CD4-positive, alpha-beta T cell (primary cell): Measurements from ENCODE around the gene SLCO4A1. TPM values are rescaled to one million over a fixed set of nuclear protein-coding genes. Genes with fewer than 3 reads are reported as not detected.

ENCODE experiments used
- ATAC-seq: fragments of 200-7000 bp; cut with Tn5 transposase; one replicate; pipeline ENCODE4 v1.10.0; 2022; ENCODE audit warnings: mild to moderate bottlenecking; ENCODE audit not compliant: poor library complexity
- CTCF ChIA-PET: fragments of 350-600 bp; sonication (Branson Sonifier 250); formaldehyde crosslinking; loops from one replicate; lab custom pipeline; 2021; ENCODE audit warnings: antibody characterized with exemption, inconsistent platforms; lab: Charles Lee
- POLR2A ChIA-PET: fragments of 350-600 bp; sonication (Branson Sonifier 250); formaldehyde crosslinking; loops from one replicate; lab custom pipeline; 2021; ENCODE audit warnings: antibody characterized with exemption, inconsistent platforms; lab: Charles Lee
- DNase-seq, 14 experiments: peaks; one replicate each; pipeline ENCODE4 v3.0.0-alpha.2; 2013 to 2020; ENCODE audit warnings: mixed read lengths in 2 of 14
- H3K27ac ChIP-seq, 2 donors: one replicate each; pipeline versions ENCODE4 v1.5.1 to v1.7.0; 2013; ENCODE audit warnings: low read length in 2 of 2, low read depth in 1 of 2, mild to moderate bottlenecking in 1 of 2
- H3K27me3 ChIP-seq, 2 experiments: 1 replicate in 1 of 2; 2 replicates in 1 of 2; pipeline versions ENCODE4 v1.6.1 to v1.7.0; 2013; ENCODE audit warnings: low read length in 2 of 2, control low read depth in 1 of 2, mild to moderate bottlenecking in 1 of 2, moderate library complexity in 1 of 2; ENCODE audit not compliant: insufficient read depth in 2 of 2, control insufficient read depth in 1 of 2
- H3K36me3 ChIP-seq: one replicate; pipeline ENCODE4 v1.6.1; 2013; ENCODE audit warnings: low read length, control low read depth; ENCODE audit not compliant: insufficient read depth
- H3K4me1 ChIP-seq: one replicate; pipeline ENCODE4 v1.6.1; 2013; ENCODE audit warnings: low read length, control low read depth; ENCODE audit not compliant: insufficient read depth
- H3K4me3 ChIP-seq: one replicate; pipeline ENCODE4 v1.5.1; 2013; ENCODE audit warnings: mild to moderate bottlenecking, low read length, moderate library complexity
- H3K9me3 ChIP-seq, 2 experiments: 1 replicate in 1 of 2; 2 replicates in 1 of 2; pipeline versions ENCODE4 v1.6.1 to v1.7.0; 2013; ENCODE audit warnings: low read length in 2 of 2, mild to moderate bottlenecking in 2 of 2, control low read depth in 1 of 2, moderate library complexity in 1 of 2; ENCODE audit not compliant: control insufficient read depth in 1 of 2, insufficient read depth in 1 of 2
- H3K27ac Mint-ChIP-seq: one replicate; pipeline ENCODE4 v1.8.0; 2020; ENCODE audit warnings: mixed read lengths
- H3K27me3 Mint-ChIP-seq: one replicate; pipeline ENCODE4 v1.8.0; 2021; ENCODE audit warnings: mixed read lengths
- H3K36me3 Mint-ChIP-seq: one replicate; pipeline ENCODE4 v1.8.0; 2021; ENCODE audit warnings: low read depth, mixed read lengths
- H3K4me1 Mint-ChIP-seq: one replicate; pipeline ENCODE4 v1.8.0; 2021; ENCODE audit warnings: low read depth, mixed read lengths
- H3K4me3 Mint-ChIP-seq: one replicate; pipeline ENCODE4 v1.8.0; 2020; ENCODE audit warnings: mild to moderate bottlenecking, mixed read lengths
- H3K9me3 Mint-ChIP-seq: one replicate; pipeline ENCODE4 v1.8.0; 2020; ENCODE audit warnings: mixed read lengths
- CTCF ChIP-seq: fragments of 200-600 bp; IDR thresholded peaks from one replicate; pipeline ENCODE4 v1.8.0; 2022; ENCODE audit warnings: antibody characterized with exemption, mild to moderate bottlenecking
- intact Hi-C, 2 experiments: fragments of 100-400 bp; cut with DNase I in 1 of 2; cut with micrococcal nuclease in 1 of 2; formaldehyde crosslinking; loops; one replicate each; pipeline versions ENCODE4 v1.15.1 to v1.9.0; 2023 to 2025; cut with DNase I, micrococcal nuclease
- total RNA-seq, 174 experiments: library from RNA in 2 of 174; stranded (reverse) in 2 of 174; gene quantifications; one replicate each; pipeline ENCODE4 v1.2.3 and lab custom pipeline; 2021 to 2026

The SLCO4A1 gene
- total RNA-seq, 2 experiments from 2014 or later = 2.3 to 2.5 TPM

DNA sequence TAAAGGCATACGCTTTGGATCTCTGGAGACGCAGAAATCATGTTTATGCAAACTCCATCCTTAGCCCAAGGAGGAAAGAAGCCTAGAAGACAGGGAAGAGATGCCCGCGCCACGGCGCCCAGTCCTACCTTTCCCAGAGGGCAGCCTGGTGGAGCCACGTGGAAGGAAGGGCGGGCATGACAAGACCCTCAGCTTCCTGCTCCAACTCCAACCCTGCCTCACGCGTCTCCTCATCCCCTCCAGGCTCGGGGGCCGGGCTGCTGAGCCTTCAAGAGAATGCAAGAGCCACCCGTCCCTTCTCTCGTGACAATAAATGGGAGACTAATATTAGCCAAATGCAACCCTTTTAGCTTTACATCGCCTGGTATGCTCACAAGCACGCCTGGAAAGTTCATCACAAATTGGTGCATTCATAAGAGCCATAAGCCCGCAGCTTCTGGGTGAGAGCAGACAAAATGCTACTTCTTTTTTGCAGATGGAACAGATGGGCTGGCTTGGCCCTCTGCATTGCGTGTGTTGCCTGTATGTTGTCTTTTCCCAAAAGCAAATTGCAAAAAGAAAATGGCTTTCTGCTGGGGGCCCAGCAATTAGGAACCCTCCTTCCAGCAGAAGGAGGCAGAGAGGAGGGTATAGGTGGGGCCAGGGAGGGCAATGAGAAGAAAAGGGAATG lies 58.1 kb downstream of the SLCO4A1 start:
- Mint-ChIP-seq H3K4me1 (peaks cover 16% of the 10 kb centered on the region), H3K4me3 (no peak overlapping the region), H3K27me3 (no peaks in the 10 kb centered on the region), H3K9me3 (no peaks in the 10 kb centered on the region), H3K36me3 (no peaks in the 10 kb centered on the region), H3K27ac (no peak overlapping the region)
- CTCF ChIA-PET = no interaction called here
- H3K4me1 ChIP-seq = peaks cover 17% of the 10 kb centered on the region
- no peak for ATAC-seq
- no peak for TF ChIP-seq CTCF
- DNase-seq = no peak
- no peak overlapping the region for H3K27ac ChIP-seq
- POLR2A ChIA-PET = no interaction called here
- intact Hi-C loops = loop anchor here in 1 of 2 experiments (5.0 kb wide), 1 partner anchor 92 kb away; no protein-coding TSS in a partner anchor
- no peaks in the 10 kb centered on the region for H3K36me3 ChIP-seq
- H3K4me3 ChIP-seq = no peak overlapping the region
- peaks cover 0 to 10% of the 10 kb centered on the region in 2 experiments for H3K9me3 ChIP-seq
- H3K27me3 ChIP-seq = no peaks in the 10 kb centered on the region

- ChIA-PET CTCF (no interaction called here), POLR2A (no interaction called here)
- Histone ChIP-seq H3K27ac (no peak overlapping the region), H3K36me3 (no peaks in the 10 kb centered on the region), H3K4me3 (no peak overlapping the region), H3K27me3 (no peaks in the 10 kb centered on the region), H3K4me1 (peaks cover 16% of the 10 kb centered on the region), H3K9me3 (peaks cover 0 to 10% of the 10 kb centered on the region in 2 experiments)
- H3K4me1 Mint-ChIP-seq = peaks cover 7% of the 10 kb centered on the region
- intact Hi-C loops = loop anchor here in 1 of 2 experiments (5.0 kb wide), 1 partner anchor 91 kb away; no protein-coding TSS in a partner anchor
- no peak overlapping the region for H3K27ac Mint-ChIP-seq
- DNase-seq = no peak
- TF ChIP-seq CTCF = no peak
- no peak for ATAC-seq
- no peaks in the 10 kb centered on the region for H3K27me3 Mint-ChIP-seq
- no peaks in the 10 kb centered on the region for H3K9me3 Mint-ChIP-seq
- no peaks in the 10 kb centered on the region for H3K36me3 Mint-ChIP-seq
- no peak overlapping the region for H3K4me3 Mint-ChIP-seq
Observed at GRCh38 chr20:62701161-62702012, 59.1 kb downstream of the SLCO4A1 start.

- peaks cover 12% of the 10 kb centered on the region for H3K4me1 ChIP-seq
- H3K27me3 Mint-ChIP-seq = peaks cover 3% of the 10 kb centered on the region
- no peaks in the 10 kb centered on the region for H3K27me3 ChIP-seq
- H3K9me3 Mint-ChIP-seq = no peaks in the 10 kb centered on the region
- POLR2A ChIA-PET = no interaction called here
- H3K36me3 Mint-ChIP-seq = no peaks in the 10 kb centered on the region
- intact Hi-C loops = loop anchor here in 1 of 2 experiments (5.0 kb wide), 1 partner anchor 90 kb away; no protein-coding TSS in a partner anchor
- no peaks in the 10 kb centered on the region for H3K36me3 ChIP-seq
- no peak for ATAC-seq
- H3K9me3 ChIP-seq = peaks cover 0 to 10% of the 10 kb centered on the region in 2 experiments
- CTCF ChIA-PET = no interaction called here
- TF ChIP-seq CTCF = no peak
- no peak overlapping the region for H3K27ac Mint-ChIP-seq
- H3K27ac ChIP-seq = no peak overlapping the region
- no peak for DNase-seq
- H3K4me1 Mint-ChIP-seq = peaks cover 4% of the 10 kb centered on the region
- H3K4me3 Mint-ChIP-seq = no peak overlapping the region
- no peak overlapping the region for H3K4me3 ChIP-seq
Observed at GRCh38 chr20:62702013-62702300, 59.7 kb downstream of the SLCO4A1 start.
